NT2/D1 (cell line): ENCODE data around the gene KCNK4.

Source experiments
- DNase-seq: peaks from one replicate; pipeline ENCODE4 v3.0.0-alpha.2; 2011; ENCODE audit warnings: low read depth, low spot score
- H3K27me3 ChIP-seq: 2 replicates; pipeline ENCODE4 v1.6.0; 2011; ENCODE audit warnings: mild to moderate bottlenecking; ENCODE audit not compliant: insufficient read length, insufficient read depth
- H3K36me3 ChIP-seq: 2 replicates; pipeline ENCODE4 v1.6.1; 2011; ENCODE audit warnings: mild to moderate bottlenecking, low read length, mixed read lengths; ENCODE audit not compliant: insufficient read depth, insufficient read length
- H3K4me1 ChIP-seq: 2 replicates; pipeline ENCODE4 v1.5.1; 2011; ENCODE audit not compliant: insufficient read depth, insufficient read length
- H3K4me3 ChIP-seq: 2 replicates; pipeline ENCODE4 v1.5.1; 2011; ENCODE audit warnings: low read depth; ENCODE audit not compliant: insufficient read length
- H3K9ac ChIP-seq: 2 replicates; pipeline ENCODE4 v1.6.0; 2011; ENCODE audit warnings: low read depth; ENCODE audit not compliant: insufficient read length
- H3K9me3 ChIP-seq: 2 replicates; pipeline ENCODE4 v1.5.1; 2011; ENCODE audit warnings: mild to moderate bottlenecking, low read length; ENCODE audit not compliant: insufficient read depth
- SUZ12 ChIP-seq: IDR thresholded peaks from 2 replicates; pipeline ENCODE4 v1.6.1; 2011; ENCODE audit not compliant: insufficient read length, insufficient read depth; ENCODE audit errors: extremely low read depth
- YY1 ChIP-seq: IDR thresholded peaks from 2 replicates; pipeline ENCODE4 v1.6.1; 2011; ENCODE audit not compliant: insufficient read length, insufficient read depth
- ZNF274 ChIP-seq: IDR thresholded peaks from 2 replicates; pipeline ENCODE4 v1.6.1; 2011; ENCODE audit warnings: mild to moderate bottlenecking, low read depth, low read length

Gene KCNK4

DNA sequence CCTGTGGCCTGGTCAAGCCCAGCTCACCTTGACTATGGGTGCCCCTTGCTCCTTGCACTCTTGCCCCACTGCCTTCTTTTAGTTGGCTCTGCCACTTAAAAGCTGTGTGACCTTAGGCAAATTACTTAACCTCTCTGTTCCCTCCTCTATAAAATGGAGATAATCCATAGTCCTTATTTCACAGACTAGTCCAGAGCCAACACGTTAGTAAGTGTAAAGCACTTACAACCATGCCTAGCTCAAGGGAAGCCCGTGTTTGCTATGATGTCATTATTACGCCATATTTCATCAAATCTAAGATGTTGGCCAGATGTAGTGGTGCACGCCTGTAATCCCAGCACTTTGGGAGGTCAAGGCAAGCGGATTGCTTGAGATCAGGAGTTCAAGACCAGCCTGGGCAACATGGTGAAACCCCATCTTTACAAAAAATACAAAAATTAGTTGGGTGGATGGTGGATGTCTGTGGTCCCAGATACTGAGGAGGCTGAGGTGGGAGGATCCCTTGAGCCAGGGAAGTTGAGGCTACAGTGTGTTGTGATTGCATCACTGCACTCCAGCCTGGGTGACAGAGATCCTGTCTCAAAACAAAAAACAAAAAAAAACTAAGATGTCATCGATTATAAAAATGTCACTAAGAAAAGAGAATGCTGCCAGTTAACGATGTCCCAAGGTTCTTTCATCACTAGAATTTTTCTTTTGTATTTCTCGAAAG is 46.6 kb downstream of the KCNK4 start:
- Histone ChIP-seq H3K4me1 (peaks cover 15% of the 10 kb centered on the region), H3K36me3 (no peaks in the 10 kb centered on the region), H3K27me3 (peaks cover 7% of the 10 kb centered on the region), H3K9ac (no peak overlapping the region), H3K4me3 (no peak overlapping the region), H3K9me3 (no peaks in the 10 kb centered on the region)
- no peak for DNase-seq
- TF ChIP-seq YY1: no peak
- TF ChIP-seq SUZ12: no peak
- no peak for TF ChIP-seq ZNF274

DNA sequence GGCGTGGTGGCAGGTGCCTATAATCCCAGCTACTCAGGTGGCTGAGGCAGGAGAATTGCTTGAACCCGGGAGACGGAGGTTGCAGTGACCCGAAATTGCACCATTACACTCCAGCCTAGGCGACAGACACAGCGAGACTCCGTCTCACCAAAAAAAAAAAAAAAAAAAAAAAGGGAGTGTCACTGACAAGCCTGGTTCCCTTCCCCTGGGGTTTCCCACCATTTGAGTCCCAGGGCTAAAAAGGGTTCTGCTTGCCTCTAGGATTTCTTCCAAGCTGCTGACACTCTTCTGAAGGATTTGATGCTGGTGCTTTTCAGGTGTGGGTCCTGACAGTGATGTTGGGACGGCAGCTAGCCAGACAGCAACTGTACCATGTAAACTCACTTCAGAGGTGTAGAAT is 47.6 kb downstream of the KCNK4 start:
- DNase-seq: no peak
- peak overlapping the region; percentile 23 for H3K9ac ChIP-seq
- no peak overlapping the region for H3K4me3 ChIP-seq
- H3K9me3 ChIP-seq: no peaks in the 10 kb centered on the region
- H3K27me3 ChIP-seq: peaks cover 7% of the 10 kb centered on the region
- H3K4me1 ChIP-seq: peaks cover 23% of the 10 kb centered on the region
- H3K36me3 ChIP-seq: no peaks in the 10 kb centered on the region
- TF ChIP-seq ZNF274 (no peak), YY1 (no peak), SUZ12 (no peak)

DNA sequence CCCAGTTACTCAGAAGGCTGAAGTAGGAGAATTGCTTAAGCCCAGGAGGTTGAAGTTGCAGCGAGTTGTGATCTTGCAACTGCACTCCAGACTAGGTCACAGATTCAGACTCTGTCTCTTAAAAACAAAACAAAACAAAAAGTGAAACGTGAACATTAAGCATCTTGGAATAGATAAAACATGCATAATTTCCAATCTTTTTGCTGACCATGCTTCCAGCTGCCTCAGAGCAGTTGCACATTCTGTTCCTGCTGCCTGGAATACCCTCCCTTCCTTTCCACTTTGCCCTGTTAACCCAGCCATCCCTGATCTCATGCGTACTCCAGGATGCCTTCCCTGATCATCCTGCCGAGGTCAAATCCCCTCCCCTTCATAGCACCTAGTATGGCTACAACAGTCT is 48.2 kb downstream of the KCNK4 start:
- Histone ChIP-seq H3K9me3 (no peaks in the 10 kb centered on the region), H3K4me1 (peaks cover 23% of the 10 kb centered on the region), H3K36me3 (no peaks in the 10 kb centered on the region), H3K4me3 (no peak overlapping the region), H3K9ac (no peak overlapping the region), H3K27me3 (peaks cover 7% of the 10 kb centered on the region)
- DNase-seq: no peak
- TF ChIP-seq ZNF274: no peak
- no peak for TF ChIP-seq YY1
- no peak for TF ChIP-seq SUZ12

DNA sequence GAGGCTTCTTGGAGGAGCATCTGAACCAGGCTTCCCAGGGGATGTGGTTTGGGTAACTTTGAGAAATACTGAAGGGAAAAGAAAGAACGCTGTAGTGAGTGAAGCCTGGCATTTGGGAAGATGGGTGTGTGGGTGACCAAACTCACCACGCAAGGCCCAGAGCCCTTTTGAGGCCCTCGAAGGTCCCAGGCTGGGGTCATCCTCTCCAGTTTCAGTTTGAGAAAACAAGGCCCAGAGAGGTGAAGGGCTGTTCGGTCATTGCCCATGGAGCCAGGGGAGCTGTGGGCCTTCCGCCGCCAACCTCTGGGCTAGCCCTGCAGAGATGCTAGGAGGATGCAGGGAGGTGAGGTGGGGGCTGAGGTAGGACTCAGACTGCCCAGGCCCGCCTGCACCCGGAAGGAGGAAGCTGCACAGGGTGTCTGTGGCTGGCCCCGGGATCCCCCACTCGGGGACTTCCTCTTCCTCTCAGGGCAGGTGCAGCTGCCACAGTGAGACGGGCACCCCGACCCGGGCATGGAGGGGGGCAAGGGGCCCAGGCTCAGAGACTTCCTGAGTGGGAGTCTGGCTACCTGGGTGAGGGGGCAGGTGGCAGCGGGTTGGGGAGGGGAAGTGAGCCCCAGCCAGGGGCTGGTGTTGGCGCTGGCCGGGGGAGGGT is 48.8 kb downstream of the KCNK4 start, which contains the start of gene CCDC88B:
TSS of gene CCDC88B (plus strand) at position 451 of the 655 bp plus-strand sequence. CDS start at position 514, 63 bp downstream.
- Histone ChIP-seq H3K4me3 (peak within 1 kb of the TSS; percentile 34), H3K27me3 (peaks cover 7% of the 10 kb centered on the region), H3K36me3 (no peaks in the 10 kb centered on the region), H3K9ac (peak within 1 kb of the TSS; percentile 50), H3K9me3 (no peaks in the 10 kb centered on the region), H3K4me1 (peaks cover 23% of the 10 kb centered on the region)
- TF ChIP-seq ZNF274 (no peak), SUZ12 (no peak), YY1 (no peak)
- DNase-seq: no peak

DNA sequence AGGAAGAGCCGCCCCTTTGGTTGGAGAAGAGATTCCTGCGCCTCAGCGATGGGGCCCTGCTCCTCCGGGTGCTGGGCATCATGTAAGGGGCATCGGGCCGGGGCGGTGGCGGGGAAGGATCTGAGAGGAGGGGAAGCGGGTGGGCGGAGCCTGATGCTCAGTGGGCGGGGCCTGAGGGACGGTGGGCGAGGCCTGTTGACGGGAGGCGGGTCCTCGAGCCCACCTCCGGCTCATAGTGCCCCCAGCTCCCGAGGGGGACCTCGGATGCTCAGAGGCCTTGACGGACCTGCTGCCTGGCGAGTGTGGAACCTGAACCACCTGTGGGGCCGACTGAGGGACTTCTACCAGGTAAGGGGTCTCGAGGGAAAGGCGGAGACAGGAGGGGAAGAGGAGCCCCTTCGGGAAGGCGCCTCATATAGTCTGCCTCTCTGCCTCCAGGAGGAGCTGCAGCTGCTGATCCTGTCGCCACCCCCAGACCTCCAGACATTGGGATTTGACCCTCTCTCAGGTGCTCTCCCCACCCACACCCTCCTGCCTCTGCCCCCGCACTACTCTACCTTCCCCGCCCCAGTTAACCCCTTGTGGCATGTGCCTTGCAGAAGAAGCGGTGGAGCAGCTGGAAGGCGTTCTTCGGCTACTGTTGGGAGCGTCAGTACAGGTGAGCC is 49.7 kb downstream of the KCNK4 start:
- DNase-seq: no peak
- TF ChIP-seq SUZ12: no peak
- TF ChIP-seq YY1: no peak
- no peak for TF ChIP-seq ZNF274
- Histone ChIP-seq H3K9me3 (no peaks in the 10 kb centered on the region), H3K4me1 (peaks cover 23% of the 10 kb centered on the region), H3K27me3 (peaks cover 7% of the 10 kb centered on the region), H3K9ac (peak overlapping the region; percentile 50), H3K36me3 (no peaks in the 10 kb centered on the region), H3K4me3 (peak overlapping the region; percentile 34)

DNA sequence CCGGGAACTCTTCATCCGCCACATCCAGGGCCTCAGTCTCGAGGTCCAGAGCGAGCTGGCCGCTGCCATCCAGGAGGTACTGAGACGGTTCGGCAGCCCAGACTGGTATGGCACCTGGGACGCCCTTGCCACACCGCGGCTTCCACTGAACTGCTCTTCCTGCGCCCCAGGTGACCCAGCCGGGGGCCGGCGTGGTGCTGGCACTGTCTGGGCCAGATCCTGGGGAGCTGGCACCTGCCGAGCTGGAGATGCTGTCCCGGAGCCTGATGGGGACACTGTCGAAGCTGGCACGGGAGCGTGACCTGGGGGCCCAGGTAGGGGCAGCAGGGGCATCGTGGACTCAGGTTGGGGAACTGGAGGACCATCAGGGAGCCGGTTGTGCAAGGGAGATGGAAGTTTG is 50.3 kb downstream of the KCNK4 start:
- Histone ChIP-seq H3K4me3 (no peak overlapping the region), H3K9ac (peak overlapping the region; percentile 59), H3K9me3 (no peaks in the 10 kb centered on the region), H3K4me1 (peaks cover 26% of the 10 kb centered on the region), H3K36me3 (no peaks in the 10 kb centered on the region), H3K27me3 (peaks cover 7% of the 10 kb centered on the region)
- DNase-seq: no peak
- TF ChIP-seq ZNF274 (no peak), SUZ12 (no peak), YY1 (no peak)
